Bronchial epithelial cell (primary cell): ENCODE data around the gene SDR39U1. TPM values are rescaled to one million over a fixed set of nuclear protein-coding genes. Genes with fewer than 3 reads are reported as not detected.
A peak's percentile ranks its signal among the peaks of the same experiment; 100 is the strongest.

Experiments
- DNase-seq: peaks from one replicate; pipeline ENCODE4 v3.0.0-alpha.2; 2010; ENCODE audit warnings: low read depth
- FAIRE-seq: peaks from 2 replicates; lab custom pipeline; 2011; peaks lifted over from hg19 to GRCh38; lab: Jason Lieb, UNC
- H3K27me3 ChIP-seq: 2 replicates; pipeline ENCODE4 v1.5.1; 2011; ENCODE audit warnings: low read length; ENCODE audit not compliant: control insufficient read depth, insufficient read depth
- H3K36me3 ChIP-seq: 2 replicates; pipeline ENCODE4 v1.5.1; 2011; ENCODE audit warnings: low read length; ENCODE audit not compliant: control insufficient read depth, insufficient read depth
- H3K4me3 ChIP-seq: 2 replicates; pipeline ENCODE4 v1.5.1; 2011; ENCODE audit warnings: mild to moderate bottlenecking, low read depth, low read length, control low read depth
- CTCF ChIP-seq: IDR thresholded peaks from 2 replicates; pipeline ENCODE4 v1.5.1; 2011; ENCODE audit warnings: mild to moderate bottlenecking, moderate library complexity, low read length, control low read depth, inconsistent platforms; ENCODE audit not compliant: insufficient read depth, severe bottlenecking
- total RNA-seq: library from RNA; depleted of rRNA; stranded (reverse); fragments of >200 nt; gene quantifications from 2 replicates; pipeline ENCODE4 v1.2.1, GENCODE V29; 2014

The SDR39U1 gene
- total RNA-seq, 1 donor from 2014 or later, result 8.2 TPM

GRCh38 chr14:24415421-24416253 lies 26.9 kb downstream of the SDR39U1 start:
- TF ChIP-seq CTCF, result no peak
- Histone ChIP-seq H3K36me3 (peaks cover 10% of the 10 kb centered on the region), H3K27me3 (no peaks in the 10 kb centered on the region), H3K4me3 (no peak overlapping the region)
- DNase-seq (no peak), FAIRE-seq (no peak)

GRCh38 chr14:24414732-24415420 lies 27.7 kb downstream of the SDR39U1 start:
- FAIRE-seq (no peak), DNase-seq (no peak)
- TF ChIP-seq CTCF, result no peak

GRCh38 chr14:24414077-24414476 lies 28.5 kb downstream of the SDR39U1 start:
- peaks cover 10% of the 10 kb centered on the region for H3K36me3 ChIP-seq
- no peak overlapping the region for H3K4me3 ChIP-seq

More at GRCh38 chr14:24414732-24415420, 27.7 kb downstream of the SDR39U1 start:
- H3K27me3 ChIP-seq, result no peaks in the 10 kb centered on the region
- H3K36me3 ChIP-seq, result peaks cover 10% of the 10 kb centered on the region
- H3K4me3 ChIP-seq, result no peak overlapping the region

GRCh38 chr14:24411443-24412389 lies 30.9 kb downstream of the SDR39U1 start:
- Histone ChIP-seq H3K27me3 (no peaks in the 10 kb centered on the region), H3K4me3 (no peak overlapping the region), H3K36me3 (peaks cover 11% of the 10 kb centered on the region)
- peak; percentile 72 for TF ChIP-seq CTCF
- DNase-seq (peak; percentile 51), FAIRE-seq (no peak)

More at GRCh38 chr14:24414077-24414476, 28.5 kb downstream of the SDR39U1 start:
- TF ChIP-seq CTCF, result no peak
- DNase-seq (no peak), FAIRE-seq (no peak)
- no peaks in the 10 kb centered on the region for H3K27me3 ChIP-seq

- FAIRE-seq (no peak), DNase-seq (no peak)
- no peaks in the 10 kb centered on the region for H3K27me3 ChIP-seq
- H3K4me3 ChIP-seq, result no peak overlapping the region
- H3K36me3 ChIP-seq, result peaks cover 9% of the 10 kb centered on the region
- TF ChIP-seq CTCF, result no peak
These were observed 32.6 kb downstream of the SDR39U1 start for GRCh38 chr14:24409956-24410355.
